ENCODE results near the gene BUD13. TPM values are rescaled to one million over a fixed set of nuclear protein-coding genes. Genes with fewer than 3 reads are reported as not detected.

BUD13 gene
- total and polyA plus RNA-seq, 2 donors from 2014 or later = 11.7 to 14.1 TPM

DNA sequence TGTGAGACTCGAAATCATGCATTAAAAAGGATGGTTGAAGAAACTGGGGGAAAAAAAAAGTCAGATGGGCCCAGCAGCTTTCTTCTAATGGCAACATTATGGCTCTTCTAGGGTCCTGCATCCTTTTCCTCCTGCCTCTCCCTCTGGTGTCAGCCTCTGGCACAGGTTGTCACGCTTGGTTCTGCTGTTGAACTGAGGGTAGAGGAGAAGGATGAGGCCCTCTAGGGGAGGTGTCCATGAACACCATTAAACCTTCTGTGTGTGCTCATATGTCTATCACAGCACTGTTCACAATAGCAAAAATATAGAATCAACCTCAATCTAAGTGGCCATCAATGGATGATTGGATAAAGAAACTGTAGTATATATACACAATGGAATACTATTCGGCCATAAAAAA, 36.0 kb downstream of the BUD13 start:
- no peak for FAIRE-seq

GRCh38 chr11:116733969-116734508, 38.7 kb downstream of the BUD13 start:
- Histone ChIP-seq H3K4me1 (ENCODE audit: control insufficient read depth in 2 of 3, insufficient read depth in 2 of 3, low read depth in 1 of 3, low read length in 3 of 3) (peaks cover 0 to 2% (median 0%) of the 10 kb centered on the region in 3 donors), H3K9me3 (ENCODE audit: control insufficient read depth in 2 of 3, insufficient read depth in 1 of 3, low read length in 3 of 3) (no peaks in the 10 kb centered on the region), H3K27me3 (ENCODE audit: control insufficient read depth, insufficient read depth, low read length) (no peaks in the 10 kb centered on the region), H3K4me3 (ENCODE audit: low read length in 3 of 3) (no peak overlapping the region), H3K27ac (ENCODE audit: low read depth in 2 of 2, low read length in 2 of 2) (no peak overlapping the region), H3K9ac (ENCODE audit: low read length in 3 of 3) (no peak overlapping the region), H3K36me3 (ENCODE audit: control insufficient read depth in 2 of 3, insufficient read depth in 3 of 3, low read length in 3 of 3) (no peaks in the 10 kb centered on the region)
- DNase-seq (no peak), FAIRE-seq (no peak)
- TF ChIP-seq, protein P1, sequence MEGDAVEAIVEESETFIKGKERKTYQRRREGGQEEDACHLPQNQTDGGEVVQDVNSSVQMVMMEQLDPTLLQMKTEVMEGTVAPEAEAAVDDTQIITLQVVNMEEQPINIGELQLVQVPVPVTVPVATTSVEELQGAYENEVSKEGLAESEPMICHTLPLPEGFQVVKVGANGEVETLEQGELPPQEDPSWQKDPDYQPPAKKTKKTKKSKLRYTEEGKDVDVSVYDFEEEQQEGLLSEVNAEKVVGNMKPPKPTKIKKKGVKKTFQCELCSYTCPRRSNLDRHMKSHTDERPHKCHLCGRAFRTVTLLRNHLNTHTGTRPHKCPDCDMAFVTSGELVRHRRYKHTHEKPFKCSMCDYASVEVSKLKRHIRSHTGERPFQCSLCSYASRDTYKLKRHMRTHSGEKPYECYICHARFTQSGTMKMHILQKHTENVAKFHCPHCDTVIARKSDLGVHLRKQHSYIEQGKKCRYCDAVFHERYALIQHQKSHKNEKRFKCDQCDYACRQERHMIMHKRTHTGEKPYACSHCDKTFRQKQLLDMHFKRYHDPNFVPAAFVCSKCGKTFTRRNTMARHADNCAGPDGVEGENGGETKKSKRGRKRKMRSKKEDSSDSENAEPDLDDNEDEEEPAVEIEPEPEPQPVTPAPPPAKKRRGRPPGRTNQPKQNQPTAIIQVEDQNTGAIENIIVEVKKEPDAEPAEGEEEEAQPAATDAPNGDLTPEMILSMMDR (IDR thresholded peaks at IDR 0.05; ENCODE audit: borderline replicate concordance, extremely low read depth, insufficient read depth) = no peak
- intact Hi-C loops (cut with DNase I) = no loop called here

More for the DNA sequence above, 36.0 kb downstream of the BUD13 start:
- DNase-seq = no peak
- Histone ChIP-seq H3K27ac (ENCODE audit: low read depth in 2 of 2, low read length in 2 of 2) (no peak overlapping the region), H3K4me3 (ENCODE audit: low read length in 3 of 3) (no peak overlapping the region), H3K9ac (ENCODE audit: low read length in 3 of 3) (no peak overlapping the region), H3K9me3 (ENCODE audit: control insufficient read depth in 2 of 3, insufficient read depth in 1 of 3, low read length in 3 of 3) (no peaks in the 10 kb centered on the region), H3K4me1 (ENCODE audit: control insufficient read depth in 2 of 3, insufficient read depth in 2 of 3, low read depth in 1 of 3, low read length in 3 of 3) (peaks cover 0 to 2% (median 0%) of the 10 kb centered on the region in 3 donors), H3K27me3 (ENCODE audit: control insufficient read depth, insufficient read depth, low read length) (no peaks in the 10 kb centered on the region), H3K36me3 (ENCODE audit: control insufficient read depth in 2 of 3, insufficient read depth in 3 of 3, low read length in 3 of 3) (no peaks in the 10 kb centered on the region)
- intact Hi-C loops (cut with DNase I) = no loop called here
- TF ChIP-seq, protein P1 (IDR thresholded peaks at IDR 0.05; ENCODE audit: borderline replicate concordance, extremely low read depth, insufficient read depth) = no peak

- no peak for DNase-seq
- FAIRE-seq = no peak
Measured at GRCh38 chr11:116733043-116733755, 39.6 kb downstream of the BUD13 start.

More at GRCh38 chr11:116733043-116733755, 39.6 kb downstream of the BUD13 start:
- TF ChIP-seq, protein P1 (IDR thresholded peaks at IDR 0.05; ENCODE audit: borderline replicate concordance, extremely low read depth, insufficient read depth) = no peak
- Histone ChIP-seq H3K27me3 (ENCODE audit: control insufficient read depth, insufficient read depth, low read length) (no peaks in the 10 kb centered on the region), H3K36me3 (ENCODE audit: control insufficient read depth in 2 of 3, insufficient read depth in 3 of 3, low read length in 3 of 3) (no peaks in the 10 kb centered on the region), H3K4me1 (ENCODE audit: control insufficient read depth in 2 of 3, insufficient read depth in 2 of 3, low read depth in 1 of 3, low read length in 3 of 3) (peaks cover 0 to 2% (median 0%) of the 10 kb centered on the region in 3 donors), H3K9me3 (ENCODE audit: control insufficient read depth in 2 of 3, insufficient read depth in 1 of 3, low read length in 3 of 3) (no peaks in the 10 kb centered on the region), H3K27ac (ENCODE audit: low read depth in 2 of 2, low read length in 2 of 2) (no peak overlapping the region), H3K4me3 (ENCODE audit: low read length in 3 of 3) (no peak overlapping the region), H3K9ac (ENCODE audit: low read length in 3 of 3) (no peak overlapping the region)
- intact Hi-C loops (cut with DNase I) = no loop called here

Measured in kidney (tissue), 14 donors.